H9 (cell line): Measurements from ENCODE around the gene WSCD2. TPM values are rescaled to one million over a fixed set of nuclear protein-coding genes. Genes with fewer than 3 reads are reported as not detected.

Experiments
- DNase-seq: peaks from one replicate; pipeline ENCODE4 v3.0.0-alpha.2; 2017
- H2AFZ ChIP-seq: one replicate; pipeline ENCODE4 v1.6.1; 2013; ENCODE audit warnings: mild to moderate bottlenecking, low read length, control low read depth, moderate library complexity
- H2AK5ac ChIP-seq: 2 replicates; pipeline ENCODE4 v1.6.1; 2013; ENCODE audit warnings: low read length, control low read depth, mixed read lengths; ENCODE audit not compliant: insufficient read length
- H2BK120ac ChIP-seq: one replicate; pipeline ENCODE4 v1.6.1; 2013; ENCODE audit warnings: low read depth, mild to moderate bottlenecking, low read length, control low read depth, inconsistent platforms; ENCODE audit not compliant: poor library complexity, severe bottlenecking
- H2BK12ac ChIP-seq: 2 replicates; pipeline ENCODE4 v1.6.1; 2013; ENCODE audit warnings: low read length, control low read depth, mixed read lengths, low read depth; ENCODE audit not compliant: insufficient read length
- H2BK15ac ChIP-seq: 2 replicates; pipeline ENCODE4 v1.6.1; 2013; ENCODE audit warnings: low read depth, low read length, control low read depth
- H2BK20ac ChIP-seq: one replicate; pipeline ENCODE4 v1.6.1; 2013; ENCODE audit warnings: low read depth, mild to moderate bottlenecking, low read length, control low read depth, inconsistent platforms; ENCODE audit not compliant: poor library complexity, severe bottlenecking
- H2BK5ac ChIP-seq: 2 replicates; pipeline ENCODE4 v1.6.1; 2013; ENCODE audit warnings: low read length, control low read depth, mixed read lengths; ENCODE audit not compliant: insufficient read length
- H3K14ac ChIP-seq: 2 replicates; pipeline ENCODE4 v1.6.1; 2013; ENCODE audit warnings: low read length, control low read depth; ENCODE audit not compliant: insufficient read depth
- H3K18ac ChIP-seq: 2 replicates; pipeline ENCODE4 v1.6.1; 2013; ENCODE audit warnings: low read depth, mild to moderate bottlenecking, mixed read lengths, low read length, control low read depth; ENCODE audit not compliant: insufficient read length
- H3K23ac ChIP-seq: 2 replicates; pipeline ENCODE4 v1.6.1; 2013; ENCODE audit warnings: low read length, control low read depth, mixed read lengths, low read depth; ENCODE audit not compliant: insufficient read length
- H3K23me2 ChIP-seq: 2 replicates; pipeline ENCODE4 v1.6.1; 2013; ENCODE audit warnings: low read depth, mild to moderate bottlenecking, mixed read lengths, low read length, control low read depth; ENCODE audit not compliant: insufficient read length, poor library complexity, severe bottlenecking
- H3K27ac ChIP-seq: 2 replicates; pipeline ENCODE4 v1.5.1; 2013; ENCODE audit warnings: low read length, control low read depth, mixed read lengths, low read depth; ENCODE audit not compliant: insufficient read length
- H3K27me3 ChIP-seq: 2 replicates; pipeline ENCODE4 v1.6.1; 2013; ENCODE audit warnings: low read length, control low read depth, inconsistent platforms; ENCODE audit not compliant: insufficient read depth
- H3K4ac ChIP-seq: 2 replicates; pipeline ENCODE4 v1.6.1; 2013; ENCODE audit warnings: low read depth, mild to moderate bottlenecking, control low read depth, inconsistent platforms, low read length, moderate library complexity
- H3K4me1 ChIP-seq: 2 replicates; pipeline ENCODE4 v1.6.1; 2013; ENCODE audit warnings: low read length, control low read depth, inconsistent platforms; ENCODE audit not compliant: insufficient read depth
- H3K4me2 ChIP-seq: 2 replicates; pipeline ENCODE4 v1.6.1; 2013; ENCODE audit warnings: low read length, control low read depth, mixed read lengths; ENCODE audit not compliant: insufficient read length, insufficient read depth
- H3K56ac ChIP-seq: 2 replicates; pipeline ENCODE4 v1.6.1; 2013; ENCODE audit warnings: low read depth, mild to moderate bottlenecking, mixed read lengths, low read length, control low read depth; ENCODE audit not compliant: insufficient read length
- H3K79me1 ChIP-seq: 2 replicates; pipeline ENCODE4 v1.6.1; 2013; ENCODE audit warnings: low read depth, mild to moderate bottlenecking, moderate library complexity, low read length, control low read depth, inconsistent platforms; ENCODE audit not compliant: insufficient read depth, poor library complexity, severe bottlenecking
- H3K79me2 ChIP-seq: 2 replicates; pipeline ENCODE4 v1.6.1; 2013; ENCODE audit warnings: low read length, control low read depth, inconsistent platforms; ENCODE audit not compliant: insufficient read depth
- H3K9ac ChIP-seq: 2 replicates; pipeline ENCODE4 v1.6.1; 2013; ENCODE audit warnings: low read length, control low read depth, mixed read lengths; ENCODE audit not compliant: insufficient read length; ENCODE audit errors: extremely low read depth
- H3K9me3 ChIP-seq: one replicate; pipeline ENCODE4 v1.6.1; 2013; ENCODE audit warnings: low read depth, low read length, inconsistent platforms; ENCODE audit not compliant: control insufficient read depth
- H3T11ph ChIP-seq: one replicate; pipeline ENCODE4 v1.6.1; 2013; ENCODE audit warnings: mild to moderate bottlenecking, low read length, control low read depth, inconsistent platforms
- H4K20me1 ChIP-seq: one replicate; pipeline ENCODE4 v1.6.1; 2013; ENCODE audit not compliant: control insufficient read depth, insufficient read length, insufficient read depth
- H4K5ac ChIP-seq: 2 replicates; pipeline ENCODE4 v1.6.1; 2013; ENCODE audit warnings: low read depth, mild to moderate bottlenecking, mixed read lengths, low read length, control low read depth; ENCODE audit not compliant: insufficient read length
- H4K8ac ChIP-seq: replicated peaks from 2 replicates; pipeline ENCODE4 v1.6.1; 2013; ENCODE audit warnings: low read length, control low read depth, mixed read lengths, low read depth; ENCODE audit not compliant: insufficient read length
- H4K91ac ChIP-seq: 2 replicates; pipeline ENCODE4 v1.6.1; 2013; ENCODE audit warnings: low read depth, mild to moderate bottlenecking, moderate library complexity, mixed read lengths, low read length, control low read depth; ENCODE audit not compliant: insufficient read length
- H3K27ac Mint-ChIP-seq, 3 experiments: 2 replicates in 2 of 3; 3 replicates in 1 of 3; pipeline ENCODE4 v1.8.0; 2020 to 2021; ENCODE audit warnings: mixed read lengths in 3 of 3, mild to moderate bottlenecking in 1 of 3, moderate library complexity in 1 of 3
- H3K27me3 Mint-ChIP-seq: 2 replicates; pipeline ENCODE4 v1.8.0; 2021; ENCODE audit warnings: low read depth, mild to moderate bottlenecking, moderate library complexity, mixed read lengths
- H3K36me3 Mint-ChIP-seq, 3 experiments: 2 replicates in 2 of 3; 3 replicates in 1 of 3; pipeline ENCODE4 v1.8.0; 2020 to 2021; ENCODE audit warnings: low read depth in 3 of 3, mixed read lengths in 3 of 3; ENCODE audit not compliant: insufficient read depth in 1 of 3
- H3K4me1 Mint-ChIP-seq, 2 experiments: 2 replicates each; pipeline ENCODE4 v1.8.0; 2020; ENCODE audit warnings: mixed read lengths in 2 of 2
- H3K4me3 Mint-ChIP-seq, 2 experiments: 2 replicates in 1 of 2; 3 replicates in 1 of 2; pipeline ENCODE4 v1.8.0; 2020 to 2021; ENCODE audit warnings: mild to moderate bottlenecking in 2 of 2, mixed read lengths in 2 of 2, moderate library complexity in 1 of 2
- H3K9me3 Mint-ChIP-seq, 2 experiments: 2 replicates in 1 of 2; 3 replicates in 1 of 2; pipeline ENCODE4 v1.8.0; 2020; ENCODE audit warnings: mild to moderate bottlenecking in 2 of 2, mixed read lengths in 2 of 2, moderate library complexity in 1 of 2
- CTCF ChIP-seq: fragments of 200-600 bp; sonication (generic); conservative IDR thresholded peaks from 3 replicates; pipeline ENCODE4 v1.8.0; 2021; ENCODE audit warnings: antibody characterized with exemption, mild to moderate bottlenecking
- WGBS: extraction: QIAGEN DNeasy Blood & Tissue Kit; methylation state at CpG from one replicate; pipeline ENCODE4 v1.1.7; 2013; ENCODE audit warnings: missing lambda C conversion rate, low lambda C conversion rate, mixed read lengths; ENCODE audit not compliant: insufficient read length; ENCODE audit errors: extremely low coverage; 5-methylcytosine and 5-hydroxymethylcytosine counted together
- total RNA-seq: library from RNA; stranded (reverse); gene quantifications from 2 replicates; pipeline ENCODE4 v1.2.1, GENCODE V29; 2021

Gene WSCD2
- total RNA-seq, 1 experiment from 2014 or later: 0.92 TPM

DNA sequence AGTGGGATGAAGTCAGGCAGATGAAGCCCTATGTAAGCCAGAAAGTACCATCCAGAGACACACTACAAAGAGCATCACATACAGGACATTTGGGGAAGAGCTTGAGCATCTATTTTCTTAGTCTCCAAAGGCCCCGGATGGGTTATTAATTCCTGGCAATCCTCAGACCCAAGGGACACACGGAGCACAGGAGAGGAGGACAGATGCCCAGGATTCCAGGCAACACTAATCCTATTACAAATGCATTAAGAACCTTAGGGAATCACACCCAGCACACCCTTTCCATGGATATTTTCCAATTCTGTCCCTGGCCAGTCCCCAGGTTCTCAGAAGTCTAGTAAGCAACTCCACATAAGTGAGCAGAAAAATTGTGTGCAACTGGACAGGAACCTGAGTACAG, 144.1 kb downstream of the WSCD2 start:
- no peak overlapping the region for H3T11ph ChIP-seq
- no peaks in the 10 kb centered on the region for H4K20me1 ChIP-seq
- H3K18ac ChIP-seq: no peak overlapping the region
- no peak for TF ChIP-seq CTCF
- WGBS: no CpG with 5 or more reads among the region's 2 CpGs
- H2AK5ac ChIP-seq: no peak overlapping the region
- no peak overlapping the region for H2BK15ac ChIP-seq
- H3K4me2 ChIP-seq: no peak overlapping the region
- Mint-ChIP-seq H3K9me3 (peaks cover 2% of the 10 kb centered on the region in 2 experiments; a peak in 1 of 5 replicates), H3K36me3 (no peaks in the 10 kb centered on the region; a peak in 1 of 7 replicates), H3K27ac (no peak overlapping the region), H3K27me3 (peaks cover 2% of the 10 kb centered on the region; the same call in 1 of the 2 replicates), H3K4me1 (peaks cover 14 to 18% of the 10 kb centered on the region in 2 experiments), H3K4me3 (no peak overlapping the region)
- H3K14ac ChIP-seq: no peak overlapping the region
- DNase-seq: no peak
- no peak overlapping the region for H2BK5ac ChIP-seq
- no peak overlapping the region for H4K91ac ChIP-seq
- no peaks in the 10 kb centered on the region for H3K23me2 ChIP-seq
- no peak overlapping the region for H3K9ac ChIP-seq
- no peak overlapping the region for H2BK120ac ChIP-seq
- no peak overlapping the region for H3K23ac ChIP-seq
- no peaks in the 10 kb centered on the region for H3K4me1 ChIP-seq
- no peaks in the 10 kb centered on the region for H3K9me3 ChIP-seq
- no peaks in the 10 kb centered on the region for H3K79me2 ChIP-seq
- H2AFZ ChIP-seq: no peak overlapping the region
- H3K27me3 ChIP-seq: no peaks in the 10 kb centered on the region
- no peak overlapping the region for H4K8ac ChIP-seq
- H3K79me1 ChIP-seq: no peaks in the 10 kb centered on the region
- H3K4ac ChIP-seq: no peak overlapping the region
- H4K5ac ChIP-seq: no peak overlapping the region
- H2BK12ac ChIP-seq: no peak overlapping the region
- H3K56ac ChIP-seq: no peak overlapping the region
- H3K27ac ChIP-seq: no peak overlapping the region
- no peak overlapping the region for H2BK20ac ChIP-seq
